ENCODE measurements around the gene TMEM200C.

DNA sequence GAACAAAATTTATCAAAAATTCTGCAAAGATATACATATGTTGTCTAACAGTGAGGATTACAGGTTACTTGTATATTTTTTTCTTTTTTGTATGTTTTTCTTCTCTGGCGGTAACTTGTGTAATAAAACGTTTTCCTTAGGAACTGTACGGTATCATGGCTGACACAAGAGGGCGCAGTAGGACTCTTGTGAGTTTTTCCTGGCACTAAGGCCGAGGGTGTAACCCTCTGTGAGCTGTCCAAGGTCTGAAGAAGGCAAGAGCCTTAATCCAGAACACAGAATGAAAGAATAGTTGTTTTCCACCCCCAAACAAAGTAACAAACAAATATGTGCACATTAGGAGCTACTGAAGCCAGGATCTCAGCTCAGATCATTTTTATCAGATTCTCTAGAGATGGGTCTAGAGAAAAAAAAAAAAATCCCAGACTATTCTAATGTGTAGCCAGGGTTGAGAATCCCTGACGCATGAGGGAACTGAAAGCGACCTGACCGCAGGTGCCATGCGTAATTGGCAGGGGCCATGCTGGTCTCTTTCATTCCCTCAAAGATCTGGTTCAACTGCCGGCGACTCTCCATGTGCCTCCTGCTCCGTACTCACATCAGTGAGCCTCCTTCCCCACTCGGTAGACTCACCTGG, 27.0 kb downstream of the TMEM200C start:
- TF ChIP-seq EZH2 (optimal IDR thresholded peaks at IDR 0.05; ENCODE audit: low read depth, low read length) (no peak), CTCF (IDR thresholded peaks at IDR 0.05; ENCODE audit: low read length) (peak; percentile 87)
